Prostate gland (tissue), 2 donors: ENCODE measurements around the gene TARS3.

Experiments
- POLR2A ChIP-seq: fragments of 450-650 bp; IDR thresholded peaks from one replicate; pipeline ENCODE4 v1.6.1; 2016; ENCODE audit warnings: antibody characterized with exemption, mild to moderate bottlenecking
- TF ChIP-seq, protein P1 (sequence below), 4 experiments: fragments of 200-600 bp in 2 of 4; fragments of 450-650 bp in 2 of 4; sonication (generic) in 2 of 4; IDR thresholded peaks; 1 replicate in 3 of 4; 2 replicates in 1 of 4; pipeline ENCODE4 v1.5.1; 2016 to 2019; ENCODE audit warnings: antibody characterized with exemption in 4 of 4, mild to moderate bottlenecking in 2 of 4, moderate library complexity in 2 of 4

DNA sequence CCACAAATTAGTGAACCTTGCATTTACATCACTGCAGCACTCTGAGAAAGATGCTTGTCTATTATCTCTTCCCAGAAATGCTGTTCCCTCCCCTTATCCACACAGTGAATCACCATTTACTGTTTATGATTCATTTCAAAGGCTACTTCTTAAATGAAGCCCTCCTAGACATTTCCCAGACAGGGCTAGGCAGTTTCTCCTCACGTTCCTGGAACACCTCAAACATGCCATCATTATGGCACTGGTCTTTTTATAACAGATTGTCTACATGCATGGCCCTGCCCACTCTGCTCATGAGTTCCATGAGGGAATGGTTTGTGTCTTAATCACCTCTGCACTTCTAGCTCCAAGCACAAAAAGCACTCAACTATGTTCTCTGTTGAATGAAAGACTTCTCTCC lies 39.9 kb downstream of the TARS3 start:
- TF ChIP-seq, protein P1, sequence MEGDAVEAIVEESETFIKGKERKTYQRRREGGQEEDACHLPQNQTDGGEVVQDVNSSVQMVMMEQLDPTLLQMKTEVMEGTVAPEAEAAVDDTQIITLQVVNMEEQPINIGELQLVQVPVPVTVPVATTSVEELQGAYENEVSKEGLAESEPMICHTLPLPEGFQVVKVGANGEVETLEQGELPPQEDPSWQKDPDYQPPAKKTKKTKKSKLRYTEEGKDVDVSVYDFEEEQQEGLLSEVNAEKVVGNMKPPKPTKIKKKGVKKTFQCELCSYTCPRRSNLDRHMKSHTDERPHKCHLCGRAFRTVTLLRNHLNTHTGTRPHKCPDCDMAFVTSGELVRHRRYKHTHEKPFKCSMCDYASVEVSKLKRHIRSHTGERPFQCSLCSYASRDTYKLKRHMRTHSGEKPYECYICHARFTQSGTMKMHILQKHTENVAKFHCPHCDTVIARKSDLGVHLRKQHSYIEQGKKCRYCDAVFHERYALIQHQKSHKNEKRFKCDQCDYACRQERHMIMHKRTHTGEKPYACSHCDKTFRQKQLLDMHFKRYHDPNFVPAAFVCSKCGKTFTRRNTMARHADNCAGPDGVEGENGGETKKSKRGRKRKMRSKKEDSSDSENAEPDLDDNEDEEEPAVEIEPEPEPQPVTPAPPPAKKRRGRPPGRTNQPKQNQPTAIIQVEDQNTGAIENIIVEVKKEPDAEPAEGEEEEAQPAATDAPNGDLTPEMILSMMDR (IDR thresholded peaks at IDR 0.05), result no peak
- TF ChIP-seq POLR2A, result no peak
